H1 (cell line): ENCODE data around the gene SYNJ2. TPM values are rescaled to one million over a fixed set of nuclear protein-coding genes. Genes with fewer than 3 reads are reported as not detected.

Experiments
- CTCF ChIA-PET: fragments of 300-600 bp; sonication (Branson Sonifier 250); formaldehyde crosslinking; loops from one replicate; lab custom pipeline; 2021; ENCODE audit not compliant: partially characterized antibody; lab: Charles Lee
- POLR2A ChIA-PET: fragments of 300-600 bp; sonication (Branson Sonifier 250); formaldehyde crosslinking; loops from one replicate; lab custom pipeline; 2021; ENCODE audit warnings: inconsistent platforms; ENCODE audit not compliant: partially characterized antibody; lab: Charles Lee
- DNase-seq, 2 experiments: peaks; one replicate each; pipeline versions ENCODE4 v3.0.0 to v3.0.0-alpha.2; 2010 to 2022; ENCODE audit warnings: low spot score in 2 of 2, low read depth in 1 of 2, mixed read lengths in 1 of 2
- FAIRE-seq: peaks from 2 replicates; lab custom pipeline; 2011; peaks lifted over from hg19 to GRCh38; lab: Jason Lieb, UNC
- H2AFZ ChIP-seq: 2 replicates; pipeline ENCODE4 v1.8.1; 2012; ENCODE audit warnings: low read length, inconsistent platforms
- H2AK5ac ChIP-seq: 2 replicates; pipeline ENCODE4 v1.6.1; 2013; ENCODE audit warnings: low read depth, low read length
- H2BK120ac ChIP-seq: replicated peaks from 2 replicates; pipeline ENCODE3; 2013; ENCODE audit warnings: low read depth, low read length, inconsistent platforms
- H2BK12ac ChIP-seq: 2 replicates; pipeline ENCODE4 v1.6.1; 2013; ENCODE audit warnings: low read depth, low read length
- H2BK15ac ChIP-seq: 2 replicates; pipeline ENCODE4 v1.6.1; 2013; ENCODE audit warnings: low read length
- H2BK20ac ChIP-seq: 2 replicates; pipeline ENCODE4 v1.6.1; 2013; ENCODE audit warnings: low read length
- H2BK5ac ChIP-seq: 2 replicates; pipeline ENCODE4 v1.6.1; 2013; ENCODE audit warnings: low read depth, low read length
- H3K14ac ChIP-seq: 2 replicates; pipeline ENCODE4 v1.6.1; 2013; ENCODE audit warnings: inconsistent platforms; ENCODE audit not compliant: insufficient read length
- H3K18ac ChIP-seq: 2 replicates; pipeline ENCODE4 v1.6.1; 2013; ENCODE audit warnings: low read length; ENCODE audit errors: extremely low read depth
- H3K23ac ChIP-seq: 2 replicates; pipeline ENCODE4 v1.6.1; 2013; ENCODE audit warnings: inconsistent platforms; ENCODE audit not compliant: insufficient read length
- H3K23me2 ChIP-seq: 2 replicates; pipeline ENCODE4 v1.6.1; 2013; ENCODE audit warnings: low read depth, low read length
- H3K27ac ChIP-seq: 2 replicates; pipeline ENCODE4 v1.6.1; 2011; ENCODE audit warnings: low read depth, low read length, inconsistent platforms
- H3K27me3 ChIP-seq, 4 experiments: replicated peaks in 1 of 4; 1 replicate in 1 of 4; 2 replicates in 3 of 4; pipeline versions ENCODE4 v1.6.1 to v1.8.1; 2011 to 2013; ENCODE audit warnings: low read length in 3 of 4, mild to moderate bottlenecking in 3 of 4, inconsistent platforms in 2 of 4, mixed read lengths in 2 of 4, moderate library complexity in 1 of 4; ENCODE audit not compliant: control insufficient read depth in 3 of 4, insufficient read depth in 3 of 4; ENCODE audit errors: extremely low read depth in 1 of 4
- H3K36me3 ChIP-seq, 4 experiments: 2 replicates each; pipeline versions ENCODE4 v1.6.1 to v1.8.1; 2011 to 2013; ENCODE audit warnings: mild to moderate bottlenecking in 4 of 4, low read length in 3 of 4, moderate library complexity in 2 of 4, control low read depth in 1 of 4, inconsistent platforms in 1 of 4; ENCODE audit not compliant: insufficient read depth in 4 of 4, control insufficient read depth in 2 of 4
- H3K4ac ChIP-seq: replicated peaks from 2 replicates; pipeline ENCODE3; 2013; ENCODE audit warnings: low read length, low read depth, mixed read lengths, inconsistent platforms; ENCODE audit not compliant: insufficient read length
- H3K4me1 ChIP-seq, 4 experiments: replicated peaks in 1 of 4; 1 replicate in 1 of 4; 2 replicates in 3 of 4; pipeline versions ENCODE4 v1.6.1 to v1.8.1; 2011 to 2013; ENCODE audit warnings: low read length in 3 of 4, inconsistent platforms in 2 of 4, mixed read lengths in 1 of 4; ENCODE audit not compliant: insufficient read depth in 4 of 4, control insufficient read depth in 3 of 4
- H3K4me2 ChIP-seq, 2 experiments: 2 replicates each; pipeline versions ENCODE4 v1.6.1 to v1.8.1; 2011 to 2013; ENCODE audit warnings: low read depth in 2 of 2, low read length in 2 of 2, control low read depth in 1 of 2, inconsistent platforms in 1 of 2, mild to moderate bottlenecking in 1 of 2; ENCODE audit not compliant: insufficient read depth in 1 of 2
- H3K4me3 ChIP-seq, 4 experiments: fragments of 200-600, 300-600 bp in 1 of 4; sonication (generic), shearing (Covaris generic), sonication (Bioruptor Twin) in 1 of 4; 2 replicates each; pipeline versions ENCODE4 v1.5.1 to v1.8.1; 2011 to 2016; ENCODE audit warnings: low read length in 4 of 4, low read depth in 3 of 4, control low read depth in 2 of 4, inconsistent platforms in 2 of 4, mild to moderate bottlenecking in 2 of 4, mixed read lengths in 1 of 4, moderate library complexity in 1 of 4; ENCODE audit not compliant: insufficient read depth in 2 of 4; ENCODE audit errors: extremely low read depth in 1 of 4
- H3K56ac ChIP-seq: replicated peaks from 2 replicates; pipeline ENCODE3; 2013; ENCODE audit warnings: low read depth, mild to moderate bottlenecking, mixed read lengths, low read length, inconsistent platforms; ENCODE audit not compliant: insufficient read length
- H3K79me1 ChIP-seq: 2 replicates; pipeline ENCODE4 v1.6.1; 2013; ENCODE audit warnings: low read depth, low read length, control low read depth
- H3K79me2 ChIP-seq, 2 experiments: 2 replicates each; pipeline versions ENCODE4 v1.6.1 to v1.8.1; 2012 to 2013; ENCODE audit warnings: low read length in 2 of 2, mild to moderate bottlenecking in 2 of 2, inconsistent platforms in 1 of 2; ENCODE audit not compliant: insufficient read depth in 2 of 2, control insufficient read depth in 1 of 2
- H3K9ac ChIP-seq, 4 experiments: replicated peaks in 1 of 4; 1 replicate in 1 of 4; 2 replicates in 3 of 4; pipeline versions ENCODE4 v1.6.1 to v1.8.1; 2011 to 2013; ENCODE audit warnings: low read depth in 3 of 4, low read length in 3 of 4, control low read depth in 2 of 4, mild to moderate bottlenecking in 2 of 4, moderate library complexity in 2 of 4, inconsistent platforms in 1 of 4; ENCODE audit errors: extremely low read depth in 1 of 4
- H3K9me3 ChIP-seq, 2 experiments: 2 replicates each; pipeline versions ENCODE4 v1.6.1 to v1.8.1; 2012 to 2013; ENCODE audit warnings: mild to moderate bottlenecking in 2 of 2, moderate library complexity in 2 of 2, control low read depth in 1 of 2, inconsistent platforms in 1 of 2, low read depth in 1 of 2, low read length in 1 of 2, mixed read lengths in 1 of 2; ENCODE audit not compliant: insufficient read depth in 2 of 2
- H4K20me1 ChIP-seq, 2 experiments: replicated peaks in 1 of 2; 2 replicates each; pipeline versions ENCODE3 to v1.8.1; 2011 to 2013; ENCODE audit warnings: inconsistent platforms in 2 of 2, low read length in 2 of 2, mild to moderate bottlenecking in 1 of 2; ENCODE audit not compliant: insufficient read depth in 2 of 2, control insufficient read depth in 1 of 2
- H4K5ac ChIP-seq: 2 replicates; pipeline ENCODE4 v1.6.1; 2013; ENCODE audit warnings: low read length, low read depth, mixed read lengths, inconsistent platforms; ENCODE audit not compliant: insufficient read length
- H4K8ac ChIP-seq: 2 replicates; pipeline ENCODE4 v1.8.0; 2013; ENCODE audit warnings: mild to moderate bottlenecking, moderate library complexity, low read length, inconsistent platforms; ENCODE audit not compliant: insufficient read depth; ENCODE audit errors: extremely low read depth
- H4K91ac ChIP-seq: replicated peaks from 2 replicates; pipeline ENCODE3; 2013; ENCODE audit warnings: low read length, mixed read lengths, inconsistent platforms; ENCODE audit not compliant: insufficient read length
- CBX8 ChIP-seq: fragments of 300-800, 300-1000 bp; sonication (generic); IDR thresholded peaks from 2 replicates; pipeline ENCODE4 v1.7.1; 2016; ENCODE audit warnings: low read depth, low read length, borderline replicate concordance
- CHD1 ChIP-seq: IDR thresholded peaks from 2 replicates; pipeline ENCODE4 v1.6.1; 2012; ENCODE audit warnings: low read depth, low read length, improper control_type of control experiment
- CHD2 ChIP-seq: IDR thresholded peaks from 2 replicates; pipeline ENCODE4 v1.6.1; 2012; ENCODE audit warnings: low read length, improper control_type of control experiment
- POLR2A ChIP-seq, 2 experiments: IDR thresholded peaks; 1 replicate in 1 of 2; 2 replicates in 1 of 2; pipeline ENCODE4 v1.6.1; 2011; ENCODE audit warnings: low read depth in 2 of 2, low read length in 2 of 2, mild to moderate bottlenecking in 2 of 2; ENCODE audit errors: control extremely low read depth in 1 of 2
- RFX5 ChIP-seq: IDR thresholded peaks from 2 replicates; pipeline ENCODE4 v1.6.1; 2011; ENCODE audit warnings: low read depth, low read length, improper control_type of control experiment, borderline replicate concordance
- WGBS, 2 experiments: shearing (Covaris generic) in 1 of 2; methylation state at CpG; one replicate each; pipeline versions ENCODE4 v1.1.6 to v1.1.7; 2013 to 2015; ENCODE audit warnings: low lambda C conversion rate in 2 of 2, mixed read lengths in 2 of 2, inconsistent platforms in 1 of 2, low coverage in 1 of 2, missing lambda C conversion rate in 1 of 2; ENCODE audit not compliant: insufficient replicate concordance in 2 of 2, insufficient coverage in 1 of 2, insufficient read length in 1 of 2; ENCODE audit errors: extremely low coverage in 1 of 2, missing lambda C conversion rate in 1 of 2; 5-methylcytosine and 5-hydroxymethylcytosine counted together
- polyA plus RNA-seq, 7 experiments: library from polyadenylated mRNA; depleted of rRNA in 3 of 7; stranded (reverse) in 5 of 7; unstranded in 2 of 7; fragments of >200 nt in 5 of 7; fragments of 200-250 nt in 2 of 7; gene quantifications; 1 replicate in 5 of 7; 2 replicates in 1 of 7; 4 replicates in 1 of 7; pipeline versions ENCODE4 v1.2.1 to v1.2.3, GENCODE V29; 2011 to 2013; ENCODE audit warnings: missing spikeins in 2 of 7, mixed read lengths in 2 of 7
- total RNA-seq: library from RNA; stranded (reverse); fragmentation: NEBNext Ultra II Directional; extraction: Animal tissue kit (Norgen Biotek cat#: 25700); gene quantifications from 2 replicates; pipeline ENCODE4 v1.2.1, GENCODE V29; 2021
- TF ChIP-seq, protein P1 (sequence below): IDR thresholded peaks from 2 replicates; pipeline ENCODE4 v1.6.1; 2012; ENCODE audit warnings: inconsistent platforms
- TF ChIP-seq, protein P2 (sequence below): IDR thresholded peaks from 2 replicates; pipeline ENCODE4 v1.6.1; 2011; ENCODE audit warnings: low read length, improper control_type of control experiment

SYNJ2 gene
- total and polyA plus RNA-seq, 2 of the 8 experiments (the other 6 are each of a cell fraction or from before 2014, with no cell fraction given), result 3.7 to 13.9 TPM

GRCh38 chr6:157983406-157984119 lies 1.9 kb downstream of the SYNJ2 start:
- Histone ChIP-seq H3K4me1 (peaks cover 6 to 24% (median 20%) of the 10 kb centered on the region in 4 experiments), H3K18ac (no peak overlapping the region), H4K91ac (no peak overlapping the region), H3K56ac (no peak overlapping the region), H3K79me1 (peaks cover 2% of the 10 kb centered on the region), H2AK5ac (no peak overlapping the region), H3K4me2 (no peak overlapping the region; a peak in 1 of 4 replicates), H4K5ac (no peak overlapping the region), H3K27ac (no peak overlapping the region), H3K4ac (no peak overlapping the region), H4K20me1 (no peaks in the 10 kb centered on the region), H3K4me3 (no peak overlapping the region), H2BK120ac (no peak overlapping the region), H3K9ac (no peak overlapping the region), H2BK15ac (no peak overlapping the region), H3K14ac (no peak overlapping the region), H2AFZ (no peak overlapping the region), H3K23me2 (peaks cover 5% of the 10 kb centered on the region; the same call in 1 of the 2 replicates), H2BK5ac (no peak overlapping the region), H3K79me2 (peaks cover 0 to 26% of the 10 kb centered on the region in 2 experiments; a peak in 2 of 4 replicates), H3K36me3 (no peaks in the 10 kb centered on the region), H3K27me3 (peaks cover 0 to 16% (median 11%) of the 10 kb centered on the region in 4 experiments; a peak in 5 of 7 replicates), H3K9me3 (no peaks in the 10 kb centered on the region), H4K8ac (no peak overlapping the region), H2BK20ac (no peak overlapping the region), H3K23ac (no peak overlapping the region), H2BK12ac (no peak overlapping the region)
- FAIRE-seq (no peak), DNase-seq (no peak)
- 95% methylated on average over 9 of the region's 9 CpGs; no CpG with 5 or more reads in 1 of the 2 experiments for WGBS, 2 experiments
- ChIA-PET POLR2A (interaction anchor here (0.8 to 3.5 kb wide), 5 partner anchors 9 to 178 kb away, joined by 3 to 12 read pairs (median 3); no protein-coding TSS in a partner anchor), CTCF (interaction anchor here (1.0 to 2.6 kb wide), 10 partner anchors 11 to 91 kb away, joined by 3 to 12 read pairs (median 4); no protein-coding TSS in a partner anchor)
- TF ChIP-seq, protein P1, sequence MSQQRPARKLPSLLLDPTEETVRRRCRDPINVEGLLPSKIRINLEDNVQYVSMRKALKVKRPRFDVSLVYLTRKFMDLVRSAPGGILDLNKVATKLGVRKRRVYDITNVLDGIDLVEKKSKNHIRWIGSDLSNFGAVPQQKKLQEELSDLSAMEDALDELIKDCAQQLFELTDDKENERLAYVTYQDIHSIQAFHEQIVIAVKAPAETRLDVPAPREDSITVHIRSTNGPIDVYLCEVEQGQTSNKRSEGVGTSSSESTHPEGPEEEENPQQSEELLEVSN, result no peak
- TF ChIP-seq, protein P2, sequence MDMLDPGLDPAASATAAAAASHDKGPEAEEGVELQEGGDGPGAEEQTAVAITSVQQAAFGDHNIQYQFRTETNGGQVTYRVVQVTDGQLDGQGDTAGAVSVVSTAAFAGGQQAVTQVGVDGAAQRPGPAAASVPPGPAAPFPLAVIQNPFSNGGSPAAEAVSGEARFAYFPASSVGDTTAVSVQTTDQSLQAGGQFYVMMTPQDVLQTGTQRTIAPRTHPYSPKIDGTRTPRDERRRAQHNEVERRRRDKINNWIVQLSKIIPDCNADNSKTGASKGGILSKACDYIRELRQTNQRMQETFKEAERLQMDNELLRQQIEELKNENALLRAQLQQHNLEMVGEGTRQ, result no peak
- TF ChIP-seq CBX8, result no peak
- TF ChIP-seq POLR2A (IDR thresholded peaks at IDR 0.05; ENCODE audit: control extremely low read depth in 1 of 2, low read depth in 2 of 2, low read length in 2 of 2), result no peak
- no peak for TF ChIP-seq CHD2
- TF ChIP-seq RFX5, result no peak
- no peak for TF ChIP-seq CHD1
